Panc1 (cell line): ENCODE measurements around the gene IQUB. TPM values are rescaled to one million over a fixed set of nuclear protein-coding genes. Genes with fewer than 3 reads are reported as not detected.

Experiments used
- ATAC-seq: fragments of 200-7000 bp; cut with Tn5 transposase; 2 replicates; pipeline ENCODE4 v1.9.1; 2020; ENCODE audit warnings: mild to moderate bottlenecking, moderate library complexity
- BruUV-seq: library from RNA; stranded (reverse); fragments of 400-500 nt; replicated peaks from 2 replicates; lab custom pipeline; 2021; lab: Mats Ljungman, UMichigan
- CTCF ChIA-PET: fragments of 300-600 bp; sonication (Branson Sonifier 250); formaldehyde crosslinking; loops from one replicate; lab custom pipeline; 2022; ENCODE audit warnings: antibody characterized with exemption; lab: Charles Lee
- POLR2A ChIA-PET: fragments of 300-600 bp; sonication (Branson Sonifier 250); formaldehyde crosslinking; loops from one replicate; lab custom pipeline; 2022; ENCODE audit warnings: antibody characterized with exemption; lab: Charles Lee
- DNase-seq: peaks from one replicate; pipeline ENCODE4 v3.0.0-alpha.2; 2010; ENCODE audit warnings: low read depth, low spot score
- H3K27ac ChIP-seq: 2 replicates; pipeline ENCODE4 v1.5.1; 2011; ENCODE audit warnings: mild to moderate bottlenecking, low read length, inconsistent platforms
- H3K27me3 ChIP-seq: fragments of 200-500 bp; sonication (Bioruptor generic); 2 replicates; pipeline ENCODE4 v1.6.0; 2014; ENCODE audit warnings: low read length, inconsistent platforms; ENCODE audit not compliant: control insufficient read depth, insufficient read depth
- H3K36me3 ChIP-seq: fragments of 200-500 bp; sonication (Bioruptor generic); 2 replicates; pipeline ENCODE4 v1.5.1; 2014; ENCODE audit warnings: inconsistent platforms, mild to moderate bottlenecking, low read length, moderate library complexity; ENCODE audit not compliant: control insufficient read depth, insufficient read depth
- H3K4me1 ChIP-seq: 2 replicates; pipeline ENCODE4 v1.5.1; 2011; ENCODE audit warnings: inconsistent platforms, mild to moderate bottlenecking, low read length, moderate library complexity; ENCODE audit not compliant: control insufficient read depth, insufficient read depth
- H3K4me3 ChIP-seq, 2 experiments: 2 replicates each; pipeline ENCODE4 v1.5.1; 2011 to 2012; ENCODE audit warnings: low read depth in 2 of 2, low read length in 2 of 2, mild to moderate bottlenecking in 2 of 2, inconsistent platforms in 1 of 2, moderate library complexity in 1 of 2
- H3K9me3 ChIP-seq: fragments of 200-500 bp; sonication (Bioruptor generic); 2 replicates; pipeline ENCODE4 v1.5.1; 2014; ENCODE audit warnings: low read depth, mild to moderate bottlenecking, inconsistent platforms, low read length, moderate library complexity; ENCODE audit not compliant: control insufficient read depth, insufficient read depth
- POLR2AphosphoS5 ChIP-seq: IDR thresholded peaks from 2 replicates; pipeline ENCODE4 v1.6.1; 2012; ENCODE audit warnings: mild to moderate bottlenecking, low read depth, low read length, moderate library complexity
- SIN3A ChIP-seq: IDR thresholded peaks from 2 replicates; pipeline ENCODE4 v1.6.1; 2012; ENCODE audit warnings: low read depth, mild to moderate bottlenecking, low read length, moderate library complexity, borderline replicate concordance; ENCODE audit not compliant: insufficient read depth
- TCF7L2 ChIP-seq: IDR thresholded peaks from 2 replicates; pipeline ENCODE4 v1.6.1; 2011; ENCODE audit warnings: mild to moderate bottlenecking, low read depth, low read length, inconsistent platforms
- in situ Hi-C: cut with HindIII; loops from 2 replicates; pipeline ENCODE4 v1.10.0; 2016; ENCODE audit warnings: low sequenced_read_pairs, low pct_unique_long_range_greater_than_20kb
- intact Hi-C: fragments of 100-400 bp; cut with micrococcal nuclease; formaldehyde crosslinking; loops from one replicate; pipeline ENCODE4 v1.10.0; 2022; ENCODE audit not compliant: unreplicated experiment
- total RNA-seq: library from RNA; stranded (reverse); gene quantifications from one replicate; pipeline ENCODE4 v1.2.1, GENCODE V29; 2021; ENCODE audit not compliant: unreplicated experiment
- TF ChIP-seq, protein P1 (sequence below), 2 experiments: IDR thresholded peaks; 2 replicates each; pipeline ENCODE4 v1.6.1; 2011 to 2012; ENCODE audit warnings: low read depth in 2 of 2, control low read depth in 1 of 2, low read length in 1 of 2, mild to moderate bottlenecking in 1 of 2, moderate library complexity in 1 of 2; ENCODE audit not compliant: insufficient read depth in 1 of 2
- TF ChIP-seq, protein P2 (sequence below): fragments of 450-650 bp; IDR thresholded peaks from 2 replicates; pipeline ENCODE4 v1.5.1; 2017; ENCODE audit warnings: mild to moderate bottlenecking

The IQUB gene
- total RNA-seq, 1 experiment from 2014 or later, result 0.59 TPM

DNA sequence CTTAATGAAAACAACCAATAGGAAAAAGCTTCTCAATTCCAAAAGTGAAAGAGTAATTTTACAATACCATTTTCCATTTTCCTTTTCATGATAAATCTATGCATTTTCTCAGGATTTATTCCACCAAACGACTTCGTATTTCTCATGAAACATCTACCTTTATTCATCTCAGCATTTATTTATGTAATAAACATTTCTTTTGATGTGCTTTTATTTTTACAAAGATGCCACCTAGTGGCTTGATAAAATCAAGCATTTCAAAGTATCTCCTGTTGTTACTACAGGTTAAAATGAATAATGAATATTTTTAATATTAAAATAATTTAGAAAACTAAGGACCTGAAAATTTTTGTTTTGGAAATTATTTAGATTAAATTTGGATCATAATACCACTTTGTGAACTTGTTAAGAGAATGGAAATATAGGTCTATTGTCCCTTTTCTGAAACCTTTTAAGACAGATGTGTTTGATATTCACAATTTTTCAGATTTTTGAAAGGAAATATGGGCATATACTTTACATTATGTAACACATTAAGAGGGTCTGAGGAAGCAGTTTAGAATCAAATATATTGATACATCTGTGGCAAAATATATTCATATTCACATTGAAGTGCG, 2.7 kb upstream of the IQUB start:
- intact Hi-C loops, result no loop called here
- Histone ChIP-seq H3K4me3 (no peak overlapping the region), H3K36me3 (peaks cover 2% of the 10 kb centered on the region), H3K4me1 (peaks cover 3% of the 10 kb centered on the region; the same call in 1 of the 2 replicates), H3K9me3 (no peaks in the 10 kb centered on the region), H3K27ac (no peak overlapping the region), H3K27me3 (peaks cover 8% of the 10 kb centered on the region)
- CTCF ChIA-PET, result no interaction called here
- no peak for TF ChIP-seq POLR2AphosphoS5
- TF ChIP-seq, protein P1, sequence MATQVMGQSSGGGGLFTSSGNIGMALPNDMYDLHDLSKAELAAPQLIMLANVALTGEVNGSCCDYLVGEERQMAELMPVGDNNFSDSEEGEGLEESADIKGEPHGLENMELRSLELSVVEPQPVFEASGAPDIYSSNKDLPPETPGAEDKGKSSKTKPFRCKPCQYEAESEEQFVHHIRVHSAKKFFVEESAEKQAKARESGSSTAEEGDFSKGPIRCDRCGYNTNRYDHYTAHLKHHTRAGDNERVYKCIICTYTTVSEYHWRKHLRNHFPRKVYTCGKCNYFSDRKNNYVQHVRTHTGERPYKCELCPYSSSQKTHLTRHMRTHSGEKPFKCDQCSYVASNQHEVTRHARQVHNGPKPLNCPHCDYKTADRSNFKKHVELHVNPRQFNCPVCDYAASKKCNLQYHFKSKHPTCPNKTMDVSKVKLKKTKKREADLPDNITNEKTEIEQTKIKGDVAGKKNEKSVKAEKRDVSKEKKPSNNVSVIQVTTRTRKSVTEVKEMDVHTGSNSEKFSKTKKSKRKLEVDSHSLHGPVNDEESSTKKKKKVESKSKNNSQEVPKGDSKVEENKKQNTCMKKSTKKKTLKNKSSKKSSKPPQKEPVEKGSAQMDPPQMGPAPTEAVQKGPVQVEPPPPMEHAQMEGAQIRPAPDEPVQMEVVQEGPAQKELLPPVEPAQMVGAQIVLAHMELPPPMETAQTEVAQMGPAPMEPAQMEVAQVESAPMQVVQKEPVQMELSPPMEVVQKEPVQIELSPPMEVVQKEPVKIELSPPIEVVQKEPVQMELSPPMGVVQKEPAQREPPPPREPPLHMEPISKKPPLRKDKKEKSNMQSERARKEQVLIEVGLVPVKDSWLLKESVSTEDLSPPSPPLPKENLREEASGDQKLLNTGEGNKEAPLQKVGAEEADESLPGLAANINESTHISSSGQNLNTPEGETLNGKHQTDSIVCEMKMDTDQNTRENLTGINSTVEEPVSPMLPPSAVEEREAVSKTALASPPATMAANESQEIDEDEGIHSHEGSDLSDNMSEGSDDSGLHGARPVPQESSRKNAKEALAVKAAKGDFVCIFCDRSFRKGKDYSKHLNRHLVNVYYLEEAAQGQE (IDR thresholded peaks at IDR 0.05; ENCODE audit: insufficient read depth in 1 of 2, low read depth in 2 of 2, low read length in 1 of 2), result no peak
- TF ChIP-seq, protein P2, sequence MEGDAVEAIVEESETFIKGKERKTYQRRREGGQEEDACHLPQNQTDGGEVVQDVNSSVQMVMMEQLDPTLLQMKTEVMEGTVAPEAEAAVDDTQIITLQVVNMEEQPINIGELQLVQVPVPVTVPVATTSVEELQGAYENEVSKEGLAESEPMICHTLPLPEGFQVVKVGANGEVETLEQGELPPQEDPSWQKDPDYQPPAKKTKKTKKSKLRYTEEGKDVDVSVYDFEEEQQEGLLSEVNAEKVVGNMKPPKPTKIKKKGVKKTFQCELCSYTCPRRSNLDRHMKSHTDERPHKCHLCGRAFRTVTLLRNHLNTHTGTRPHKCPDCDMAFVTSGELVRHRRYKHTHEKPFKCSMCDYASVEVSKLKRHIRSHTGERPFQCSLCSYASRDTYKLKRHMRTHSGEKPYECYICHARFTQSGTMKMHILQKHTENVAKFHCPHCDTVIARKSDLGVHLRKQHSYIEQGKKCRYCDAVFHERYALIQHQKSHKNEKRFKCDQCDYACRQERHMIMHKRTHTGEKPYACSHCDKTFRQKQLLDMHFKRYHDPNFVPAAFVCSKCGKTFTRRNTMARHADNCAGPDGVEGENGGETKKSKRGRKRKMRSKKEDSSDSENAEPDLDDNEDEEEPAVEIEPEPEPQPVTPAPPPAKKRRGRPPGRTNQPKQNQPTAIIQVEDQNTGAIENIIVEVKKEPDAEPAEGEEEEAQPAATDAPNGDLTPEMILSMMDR, result peak; percentile 26; the same call in 1 of the 2 replicates
- no peak for TF ChIP-seq TCF7L2
- DNase-seq (no peak), ATAC-seq (no peak)
- BruUV-seq, result no TSS peak
- in situ Hi-C loops, result no loop called here
- POLR2A ChIA-PET, result interaction anchor here (0.6 kb wide), 1 partner anchor 19 kb away, joined by 3 read pairs; no protein-coding TSS in a partner anchor

DNA sequence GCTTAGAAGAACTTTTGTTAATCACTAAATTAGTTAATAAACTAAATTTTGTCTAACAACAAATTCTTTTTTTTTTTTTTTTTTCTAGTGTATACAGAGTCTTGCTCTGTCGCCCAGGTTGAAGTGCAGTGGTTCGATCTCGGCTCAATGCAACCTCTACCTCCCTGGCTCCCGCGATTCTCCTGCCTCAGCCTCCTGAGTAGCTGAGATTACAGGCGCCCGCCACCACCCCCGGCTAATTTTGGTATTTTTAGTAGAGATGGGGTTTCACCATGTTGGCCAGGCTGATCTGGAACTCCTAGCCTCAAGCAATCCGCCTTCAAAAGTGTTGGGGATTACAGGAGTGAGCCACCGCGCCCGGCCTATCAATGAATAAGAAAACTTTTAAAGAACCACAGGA, 1.1 kb upstream of the IQUB start:
- intact Hi-C loops (loop anchor here (2.0 kb wide), 1 partner anchor 41 kb away; no protein-coding TSS in a partner anchor), in situ Hi-C loops (no loop called here)
- peak overlapping the region; percentile 71 to 76 for H3K4me3 ChIP-seq
- H3K27me3 ChIP-seq, result peaks cover 10% of the 10 kb centered on the region
- H3K4me1 ChIP-seq, result peaks cover 3% of the 10 kb centered on the region; the same call in 1 of the 2 replicates
- H3K27ac ChIP-seq, result peak overlapping the region; percentile 59; the same call in 1 of the 2 replicates
- TF ChIP-seq, protein P1 (IDR thresholded peaks at IDR 0.05; ENCODE audit: insufficient read depth in 1 of 2, low read depth in 2 of 2, low read length in 1 of 2), result no peak
- no peak for TF ChIP-seq SIN3A
- no peak for TF ChIP-seq TCF7L2
- no peak for TF ChIP-seq POLR2AphosphoS5
- TF ChIP-seq, protein P2, result no peak
- no peaks in the 10 kb centered on the region for H3K9me3 ChIP-seq
- no peaks in the 10 kb centered on the region; the same call in 1 of the 2 replicates for H3K36me3 ChIP-seq
- POLR2A ChIA-PET, result no interaction called here
- BruUV-seq, result no TSS peak
- CTCF ChIA-PET, result interaction anchor here (0.6 to 1.3 kb wide), 3 partner anchors 41 to 208 kb away, joined by 3 to 6 read pairs (median 4); no protein-coding TSS in a partner anchor
- ATAC-seq, result no peak
- no peak for DNase-seq
